Measurements from ENCODE around the gene CADPS2.

- TF ChIP-seq CTCF (conservative IDR thresholded peaks at IDR 0.05; ENCODE audit: low read length): no peak
- no peak for TF ChIP-seq EZH2phosphoT487 (IDR thresholded peaks at IDR 0.05; ENCODE audit: borderline replicate concordance, low read depth, low read length)
Observed at GRCh38 chr7:122453432-122453831, 432.8 kb downstream of the CADPS2 start.
